Neuron (in vitro differentiated cells): ENCODE results near the gene SPDYE1.
A peak's percentile ranks its signal among the peaks of the same experiment; 100 is the strongest.
"Not testable (repeated sequence)": the region's sequence is repeated elsewhere in the genome, so short reads cannot be mapped to it uniquely, and the experiment has no call there.

Experiments
- H2AFZ ChIP-seq: one replicate; pipeline ENCODE4 v1.6.1; 2013; ENCODE audit warnings: low read depth, mild to moderate bottlenecking, inconsistent platforms, low read length, moderate library complexity
- H3K27me3 ChIP-seq: one replicate; pipeline ENCODE4 v1.6.1; 2013; ENCODE audit warnings: low read length; ENCODE audit not compliant: insufficient read depth
- H3K36me3 ChIP-seq: one replicate; pipeline ENCODE4 v1.6.1; 2013; ENCODE audit warnings: low read length; ENCODE audit not compliant: insufficient read depth
- H3K4me1 ChIP-seq: one replicate; pipeline ENCODE4 v1.6.1; 2013; ENCODE audit warnings: low read length; ENCODE audit not compliant: insufficient read depth
- H3K4me3 ChIP-seq: 2 replicates; pipeline ENCODE4 v1.5.1; 2013; ENCODE audit warnings: mild to moderate bottlenecking, low read length, moderate library complexity
- H3K9me3 ChIP-seq: one replicate; pipeline ENCODE4 v1.6.1; 2013; ENCODE audit warnings: low read length

Gene SPDYE1

GRCh38 chr7:44022069-44022468, 24.4 kb downstream of the SPDYE1 start:
- not testable (repeated sequence) for H3K27me3 ChIP-seq, H2AFZ ChIP-seq, H3K9me3 ChIP-seq, H3K4me3 ChIP-seq, H3K4me1 ChIP-seq, H3K36me3 ChIP-seq

DNA sequence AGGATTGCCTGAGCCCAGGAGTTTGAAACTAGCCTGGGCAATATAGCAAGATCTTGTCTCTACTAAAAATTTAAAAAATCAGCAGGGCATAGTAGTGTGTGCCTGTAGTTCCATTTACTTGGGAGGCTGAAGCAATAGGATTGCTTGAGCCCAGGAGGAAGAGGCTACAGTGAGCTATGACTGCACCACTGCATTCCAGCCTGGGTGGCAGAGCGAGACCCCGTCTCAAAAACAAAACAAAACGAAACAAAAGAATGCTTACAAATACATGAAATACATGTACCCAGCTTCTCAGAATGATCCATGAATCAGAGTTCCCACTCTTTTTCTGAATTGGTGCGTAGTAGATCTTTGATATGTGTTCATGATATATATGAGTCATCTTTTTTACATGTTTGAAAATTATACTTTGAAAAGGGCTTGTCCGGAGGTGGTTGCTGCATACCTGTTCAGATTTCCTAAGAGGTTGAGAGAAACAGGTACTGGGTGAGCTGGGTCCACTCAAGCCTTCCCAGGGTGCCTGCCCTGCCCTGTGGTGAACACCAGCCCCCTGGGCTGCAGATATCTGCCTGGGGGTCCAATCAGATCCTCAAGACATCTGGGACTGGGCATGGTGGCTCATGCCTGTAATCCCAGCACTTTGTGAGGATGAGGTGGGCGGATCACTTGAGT, 25.2 kb downstream of the SPDYE1 start:
- not testable (repeated sequence) for H3K4me3 ChIP-seq, H3K27me3 ChIP-seq, H3K4me1 ChIP-seq, H2AFZ ChIP-seq, H3K9me3 ChIP-seq, H3K36me3 ChIP-seq

DNA sequence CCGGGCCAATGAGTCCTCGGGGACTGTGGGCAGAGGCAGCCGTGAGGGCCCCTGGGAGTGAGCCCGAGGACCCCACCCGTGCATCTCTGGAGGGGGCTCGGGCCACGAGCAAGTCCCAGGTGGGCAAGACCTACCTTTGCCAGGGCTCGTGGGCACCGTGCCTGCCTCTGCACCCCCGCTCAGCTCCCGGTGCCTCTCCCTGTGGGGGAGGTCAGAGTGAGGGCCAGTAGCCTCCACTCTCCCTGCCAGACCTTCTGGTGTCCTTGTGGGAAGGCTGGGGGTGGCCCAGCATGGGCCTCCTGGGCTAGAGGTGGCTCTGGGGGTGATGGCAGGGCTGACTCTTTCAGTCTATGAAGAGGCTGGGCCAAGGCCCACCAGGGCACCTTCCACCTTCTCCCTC, 31.7 kb downstream of the SPDYE1 start:
- not testable (repeated sequence) for H3K9me3 ChIP-seq, H2AFZ ChIP-seq, H3K36me3 ChIP-seq, H3K27me3 ChIP-seq, H3K4me1 ChIP-seq, H3K4me3 ChIP-seq

GRCh38 chr7:44030029-44030428, 32.3 kb downstream of the SPDYE1 start:
- not testable (repeated sequence) for H3K27me3 ChIP-seq, H3K9me3 ChIP-seq, H3K4me1 ChIP-seq, H3K36me3 ChIP-seq, H3K4me3 ChIP-seq, H2AFZ ChIP-seq

- H2AFZ ChIP-seq, H3K4me1 ChIP-seq, H3K36me3 ChIP-seq, H3K4me3 ChIP-seq, H3K9me3 ChIP-seq, H3K27me3 ChIP-seq: not testable (repeated sequence)
These were observed 33.6 kb downstream of the SPDYE1 start for GRCh38 chr7:44031319-44031718.

- not testable (repeated sequence) for H3K4me3 ChIP-seq, H3K9me3 ChIP-seq, H3K4me1 ChIP-seq, H2AFZ ChIP-seq, H3K27me3 ChIP-seq, H3K36me3 ChIP-seq
These were observed 34.3 kb downstream of the SPDYE1 start for GRCh38 chr7:44032031-44032430.

DNA sequence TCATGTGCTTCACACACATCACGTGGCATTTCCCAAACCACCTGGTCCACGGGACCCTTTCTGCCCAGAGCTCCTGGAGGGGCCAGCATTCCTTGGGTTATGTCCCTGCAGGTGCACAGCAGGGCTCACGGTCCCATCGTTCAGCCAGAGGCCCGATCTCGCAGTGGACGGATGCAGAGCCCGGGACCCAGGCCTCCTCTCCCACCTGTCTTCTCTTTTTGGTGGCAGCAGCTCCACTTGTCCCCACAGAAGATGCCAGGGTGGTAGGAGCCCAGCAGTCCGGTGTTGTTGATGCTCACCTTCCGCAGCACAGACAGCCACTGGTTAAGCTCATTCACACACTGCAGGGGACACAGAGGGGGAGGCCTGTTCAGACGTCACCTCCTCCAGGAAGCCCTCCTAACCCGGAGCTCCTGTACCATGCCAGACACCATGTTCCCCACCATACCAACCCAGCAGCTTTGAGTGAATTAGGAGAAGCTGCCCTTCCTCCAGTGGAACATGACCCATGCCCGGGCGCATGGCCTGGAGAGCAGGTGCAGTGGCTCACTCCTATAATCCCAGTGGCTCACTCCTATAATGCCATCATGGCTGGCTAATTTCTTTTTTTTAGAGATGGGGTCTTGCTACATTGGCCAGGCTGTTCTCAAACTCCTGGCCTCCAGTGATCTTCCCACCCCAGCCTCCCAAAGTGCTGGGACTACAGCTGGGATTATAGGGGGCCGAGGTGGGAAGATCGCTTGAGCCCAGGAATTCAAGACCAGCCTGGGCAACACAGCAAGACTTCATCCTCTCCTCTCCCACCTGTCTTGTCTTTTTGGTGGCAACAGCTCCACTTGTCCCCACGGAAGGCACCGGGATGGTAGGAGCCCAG, 36.5 kb downstream of the SPDYE1 start:
- H3K36me3 ChIP-seq, H3K27me3 ChIP-seq: not testable (repeated sequence)

DNA sequence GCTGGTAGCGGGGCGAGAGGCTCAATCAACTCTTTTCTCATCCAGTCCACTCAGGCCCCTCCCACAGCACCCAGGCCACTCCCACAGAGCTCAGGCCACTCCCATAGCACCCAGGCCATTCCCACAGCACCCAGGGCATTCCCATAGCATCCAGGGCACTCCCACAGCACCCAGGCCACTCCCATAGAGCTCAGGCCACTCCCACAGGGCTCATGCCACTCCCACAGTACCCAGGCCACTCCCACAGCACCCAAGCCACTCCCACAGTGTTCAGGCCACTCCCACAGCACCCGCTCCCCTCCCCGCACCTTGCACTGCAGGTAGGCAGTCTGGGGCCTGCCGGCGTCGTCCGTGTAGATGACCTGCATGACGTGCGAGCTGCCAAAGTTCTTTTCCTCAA, 38.7 kb downstream of the SPDYE1 start:
- H3K36me3 ChIP-seq, H3K4me1 ChIP-seq, H3K27me3 ChIP-seq, H3K9me3 ChIP-seq, H3K4me3 ChIP-seq, H2AFZ ChIP-seq: not testable (repeated sequence)

More for the DNA sequence above, 36.5 kb downstream of the SPDYE1 start:
- H3K9me3 ChIP-seq, H2AFZ ChIP-seq, H3K4me1 ChIP-seq, H3K4me3 ChIP-seq: not testable (repeated sequence)

- not testable (repeated sequence) for H3K36me3 ChIP-seq, H3K4me1 ChIP-seq, H3K9me3 ChIP-seq, H3K27me3 ChIP-seq, H2AFZ ChIP-seq, H3K4me3 ChIP-seq
These were observed 40.3 kb downstream of the SPDYE1 start for GRCh38 chr7:44037951-44038350.

- not testable (repeated sequence) for H2AFZ ChIP-seq, H3K4me3 ChIP-seq, H3K36me3 ChIP-seq
These were observed 40.9 kb downstream of the SPDYE1 start for GRCh38 chr7:44038553-44038952.

GRCh38 chr7:44038961-44039558, 41.4 kb downstream of the SPDYE1 start:
- H2AFZ ChIP-seq, H3K36me3 ChIP-seq, H3K27me3 ChIP-seq, H3K4me1 ChIP-seq, H3K4me3 ChIP-seq, H3K9me3 ChIP-seq: not testable (repeated sequence)

More at GRCh38 chr7:44038553-44038952, 40.9 kb downstream of the SPDYE1 start:
- not testable (repeated sequence) for H3K4me1 ChIP-seq, H3K9me3 ChIP-seq, H3K27me3 ChIP-seq

DNA sequence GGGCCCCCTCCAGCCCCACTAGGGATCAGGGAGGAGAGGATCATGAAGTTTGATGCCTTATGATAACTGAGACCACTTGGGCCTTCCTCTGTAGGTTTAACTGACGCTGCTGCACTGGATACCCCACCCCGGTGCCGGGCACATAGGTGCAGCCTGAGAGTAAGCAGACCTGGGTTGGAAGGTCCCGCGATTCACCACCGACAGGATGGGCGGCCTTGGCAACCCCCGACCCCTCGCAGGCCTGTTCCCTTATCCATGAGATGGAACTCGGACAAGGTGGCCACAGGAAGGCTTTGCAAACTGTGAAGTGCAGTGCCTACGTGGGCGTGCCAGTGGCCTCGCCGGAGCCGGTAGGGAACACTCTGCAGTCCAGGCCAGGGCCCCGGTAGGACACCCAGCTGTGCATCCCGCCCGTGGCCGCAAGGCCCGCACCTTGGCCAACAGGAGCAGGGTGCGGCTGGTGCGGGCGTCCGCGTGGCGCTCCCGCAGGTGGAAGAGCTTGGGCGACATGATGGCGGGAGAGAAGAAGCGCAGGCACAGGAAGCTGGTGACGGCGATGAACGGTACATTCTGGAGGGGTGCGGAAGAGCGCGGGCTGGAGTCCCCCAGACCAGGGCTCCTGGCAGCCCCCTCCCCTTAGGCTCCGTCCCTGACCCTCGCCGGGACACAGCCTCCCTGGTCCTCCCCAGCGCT, 42.2 kb downstream of the SPDYE1 start:
- peak overlapping the region; percentile 42 for H3K4me3 ChIP-seq
- not testable (repeated sequence) for H3K4me1 ChIP-seq, H3K36me3 ChIP-seq, H2AFZ ChIP-seq, H3K9me3 ChIP-seq, H3K27me3 ChIP-seq

DNA sequence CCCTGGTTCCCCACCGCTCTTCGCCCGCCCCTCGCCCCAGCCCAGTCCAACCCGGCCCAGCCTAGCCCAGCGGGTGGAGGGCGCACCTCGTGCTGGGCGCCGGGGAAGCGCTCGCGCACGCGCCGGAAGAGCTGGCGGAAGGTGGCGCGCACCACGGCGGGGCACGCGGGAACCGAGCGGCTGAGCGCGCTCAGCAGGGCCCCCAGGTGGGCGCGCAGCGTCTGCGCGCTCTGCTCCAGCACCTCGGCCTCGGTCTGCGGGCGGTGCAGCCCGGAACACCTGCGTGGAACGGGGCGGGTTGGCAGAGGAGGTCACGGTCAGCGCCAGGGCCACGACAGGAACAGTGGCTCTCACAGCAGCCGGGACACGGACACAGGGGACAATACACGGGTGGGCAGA, 42.8 kb downstream of the SPDYE1 start:
- not testable (repeated sequence) for H3K9me3 ChIP-seq, H3K27me3 ChIP-seq
- peak overlapping the region; percentile 42 for H3K4me3 ChIP-seq

More for the DNA sequence above, 42.8 kb downstream of the SPDYE1 start:
- H3K4me1 ChIP-seq, result peaks cover 13% of the 10 kb centered on the region
- H2AFZ ChIP-seq, H3K36me3 ChIP-seq: not testable (repeated sequence)
